AG10803 (cell line): ENCODE measurements around the gene ADARB1.
"Not testable (repeated sequence)": the region's sequence is repeated elsewhere in the genome, so short reads cannot be mapped to it uniquely, and the experiment has no call there.

ENCODE experiments used
- DNase-seq: peaks from one replicate; pipeline ENCODE4 v3.0.0; 2010; ENCODE audit warnings: low read depth
- H3K4me3 ChIP-seq: 2 replicates; pipeline ENCODE4 v1.5.1; 2011; ENCODE audit warnings: mild to moderate bottlenecking, low read length, control low read depth
- CTCF ChIP-seq: conservative IDR thresholded peaks from 2 replicates; pipeline ENCODE4 v1.5.1; 2011; ENCODE audit warnings: mild to moderate bottlenecking, low read length, control low read depth, inconsistent platforms

The ADARB1 gene

DNA sequence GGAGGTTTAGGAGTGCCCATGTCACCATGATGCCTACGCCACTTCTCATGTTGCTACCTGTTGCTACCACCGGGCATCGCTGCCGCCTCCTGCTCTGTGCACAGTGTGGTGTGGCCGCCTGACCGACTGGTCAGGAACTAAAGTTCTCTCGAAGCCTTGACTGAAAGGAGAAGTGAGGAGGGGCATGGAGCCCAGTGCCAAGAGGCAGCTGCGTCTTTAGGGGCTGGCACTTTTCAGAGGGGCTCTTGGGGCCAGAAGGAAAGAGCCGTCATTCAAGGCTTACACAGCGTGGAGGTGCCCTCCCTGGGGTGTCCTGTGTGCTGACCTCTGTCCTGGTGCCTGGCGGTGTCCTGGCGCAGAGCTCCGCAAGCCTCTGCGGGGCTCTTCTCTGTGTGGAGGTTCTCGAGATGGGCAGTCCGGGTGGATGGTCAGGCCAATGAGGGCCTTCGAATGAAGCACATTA is 57.2 kb downstream of the ADARB1 start:
- no peak for TF ChIP-seq CTCF

DNA sequence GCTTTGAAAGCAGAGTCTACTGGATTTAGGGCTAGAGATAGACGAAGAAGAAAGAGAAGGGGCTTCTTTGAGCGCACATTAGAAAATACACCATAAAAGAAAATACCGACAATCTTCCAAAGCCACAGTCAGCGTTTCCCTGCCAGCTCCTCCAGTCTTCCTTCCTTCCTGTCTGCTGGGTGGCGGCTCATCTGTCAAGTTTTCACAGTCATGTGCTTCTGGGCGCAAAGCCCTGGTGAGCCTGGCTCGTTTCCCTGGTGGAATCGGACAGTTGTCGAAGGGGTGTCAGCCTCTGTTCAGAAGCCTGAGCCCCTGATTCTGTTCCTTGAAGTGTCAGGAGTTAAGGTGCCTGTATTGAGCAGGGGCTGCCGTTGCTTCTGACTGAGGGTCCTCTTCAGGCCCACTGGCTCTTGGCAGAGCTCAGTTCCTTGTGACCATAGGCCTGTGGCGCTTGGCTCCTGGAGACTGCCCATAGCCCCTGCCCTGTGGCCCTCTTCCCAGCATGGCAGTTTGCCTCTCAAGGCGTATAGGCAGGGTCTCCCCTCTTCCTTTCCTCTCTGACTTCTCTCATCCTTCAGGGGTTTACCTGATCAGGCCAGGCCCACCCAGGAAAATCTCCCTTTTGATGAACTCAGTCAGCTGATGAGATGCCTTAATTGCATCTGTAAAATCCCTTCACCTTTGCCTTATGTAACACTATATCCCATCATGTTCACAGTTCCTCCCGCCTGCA is 58.6 kb downstream of the ADARB1 start:
- H3K4me3 ChIP-seq = no peak overlapping the region
- no peak for TF ChIP-seq CTCF
- DNase-seq = peak; percentile 53

More for the DNA sequence above, 57.2 kb downstream of the ADARB1 start:
- no peak for DNase-seq
- no peak overlapping the region for H3K4me3 ChIP-seq

GRCh38 chr21:45133574-45134278 is 59.3 kb downstream of the ADARB1 start:
- not testable (repeated sequence) for DNase-seq, H3K4me3 ChIP-seq

DNA sequence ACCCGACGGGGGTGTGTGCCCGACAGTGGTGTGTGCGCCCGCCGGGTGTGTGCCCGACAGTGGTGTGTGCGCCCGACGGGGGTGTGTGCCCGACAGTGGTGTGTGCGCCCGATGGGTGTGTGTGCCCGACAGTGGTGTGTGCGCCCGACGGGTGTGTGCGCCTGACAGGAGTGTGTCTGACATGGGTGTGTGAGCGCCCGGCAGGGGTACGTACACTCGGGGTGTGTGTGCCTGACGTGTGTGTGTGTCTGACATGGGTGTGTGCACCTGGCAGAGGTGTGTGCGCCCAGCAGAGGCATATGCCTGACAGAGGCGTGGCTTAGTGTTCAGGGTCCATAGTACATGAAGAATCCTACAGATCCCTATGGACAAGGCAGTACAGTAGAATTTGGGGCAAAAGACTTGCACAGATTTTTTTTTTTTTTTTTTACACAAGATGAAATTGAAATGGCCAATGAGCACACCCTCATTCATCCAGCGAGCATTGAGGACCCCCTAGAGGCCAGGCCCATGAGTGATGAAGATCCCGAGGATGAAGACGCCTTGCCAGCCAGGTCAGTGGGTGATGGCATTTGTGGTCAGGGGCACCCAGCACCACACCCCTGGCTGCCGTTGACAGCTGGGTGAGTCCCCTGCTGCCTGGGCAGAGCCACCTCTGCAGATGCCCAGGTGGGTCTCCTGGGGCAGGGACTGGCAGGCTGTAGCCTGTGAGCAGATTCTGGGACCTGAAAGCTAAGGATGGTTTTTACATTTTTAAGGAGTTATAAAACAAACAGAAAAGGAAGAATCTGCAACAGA is 60.1 kb downstream of the ADARB1 start:
- no peak for DNase-seq
- H3K4me3 ChIP-seq = no peak overlapping the region
- no peak for TF ChIP-seq CTCF

DNA sequence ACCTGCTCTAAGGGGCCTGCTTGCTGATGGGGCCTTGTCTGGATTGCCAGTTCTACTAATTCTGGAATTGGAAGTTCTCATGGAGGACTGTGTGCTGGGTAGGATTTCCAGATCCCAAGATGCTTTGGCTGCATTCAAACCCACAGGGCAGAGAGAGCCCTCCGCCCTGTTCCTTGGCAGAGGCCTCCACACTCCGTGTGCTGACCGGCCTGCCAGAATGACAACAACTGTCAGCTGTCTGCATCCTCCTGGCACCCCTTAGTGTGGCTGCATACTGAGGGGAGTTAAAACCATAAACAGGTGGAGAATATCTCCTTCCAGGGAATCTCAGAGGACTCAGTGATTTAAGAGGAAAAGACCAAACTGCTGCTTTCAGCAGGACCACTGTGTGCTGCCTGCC is 60.7 kb downstream of the ADARB1 start:
- DNase-seq = no peak
- no peak for TF ChIP-seq CTCF
- no peak overlapping the region for H3K4me3 ChIP-seq

DNA sequence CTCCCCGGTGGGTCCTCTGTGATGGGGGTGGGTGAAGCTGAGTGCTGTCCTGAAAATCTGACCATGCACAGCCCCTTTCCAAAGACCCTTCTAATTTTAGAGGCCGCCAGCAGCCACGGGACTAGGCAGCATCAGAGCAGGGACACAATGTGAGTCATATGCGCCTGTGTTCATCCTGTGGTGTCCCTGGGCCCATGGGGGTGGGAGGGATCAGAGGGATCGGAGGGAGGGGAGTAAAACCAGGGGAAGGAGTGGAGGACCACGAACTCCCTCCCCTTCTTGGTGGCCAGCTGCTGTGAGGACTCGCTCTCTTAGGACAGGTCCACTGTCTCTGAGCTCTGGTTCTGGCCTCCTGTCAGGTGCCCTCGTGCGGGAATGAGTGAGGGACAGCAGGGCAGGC is 61.5 kb downstream of the ADARB1 start:
- no peak for TF ChIP-seq CTCF
- DNase-seq = no peak

GRCh38 chr21:45136500-45136899 is 62.1 kb downstream of the ADARB1 start:
- TF ChIP-seq CTCF = no peak
- no peak for DNase-seq
- no peak overlapping the region for H3K4me3 ChIP-seq

More for the DNA sequence above, 61.5 kb downstream of the ADARB1 start:
- no peak overlapping the region for H3K4me3 ChIP-seq
